Upper lobe of right lung (tissue), 1 donor: ENCODE results near the gene LRP8. TPM values are rescaled to one million over a fixed set of nuclear protein-coding genes. Genes with fewer than 3 reads are reported as not detected.

ENCODE experiments used
- ATAC-seq: fragments of 200-7000 bp; cut with Tn5 transposase; one replicate; pipeline ENCODE4 v1.9.1; 2020; ENCODE audit warnings: mild to moderate bottlenecking, moderate library complexity
- DNase-seq: peaks from one replicate; pipeline ENCODE4 v3.0.0-alpha.2; 2020
- H3K27ac ChIP-seq: fragments of 200-600 bp; one replicate; pipeline ENCODE4 v1.8.0; 2022
- H3K27me3 ChIP-seq: fragments of 200-600 bp; one replicate; pipeline ENCODE4 v1.8.0; 2022; ENCODE audit warnings: mild to moderate bottlenecking
- H3K36me3 ChIP-seq: fragments of 200-600 bp; one replicate; pipeline ENCODE4 v1.8.0; 2022
- H3K4me1 ChIP-seq: fragments of 200-600 bp; one replicate; pipeline ENCODE4 v1.8.0; 2022
- H3K4me3 ChIP-seq: fragments of 200-600 bp; one replicate; pipeline ENCODE4 v1.8.0; 2022; ENCODE audit warnings: mild to moderate bottlenecking
- H3K9me3 ChIP-seq: fragments of 200-600 bp; one replicate; pipeline ENCODE4 v1.8.0; 2022
- CTCF ChIP-seq: fragments of 200-600 bp; IDR thresholded peaks from one replicate; pipeline ENCODE4 v1.8.0; 2022; ENCODE audit warnings: antibody characterized with exemption
- intact Hi-C: fragments of 100-400 bp; cut with DNase I; formaldehyde crosslinking; loops from one replicate; pipeline ENCODE4 v1.11.0; 2022
- total RNA-seq: library from RNA; stranded (reverse); fragmentation: NEBNext Ultra II Directional; extraction: Animal tissue kit (Norgen Biotek cat#: 25700); gene quantifications from one replicate; pipeline ENCODE4 v1.2.1, GENCODE V29; 2021
- donor health status: DM: no; HTN: yes; CAD: no; lungs with severe emphysema.

LRP8 gene
- total RNA-seq, 1 donor from 2014 or later, result 11.6 TPM

- TF ChIP-seq CTCF, result no peak
- DNase-seq (peak; percentile 72), ATAC-seq (peak; percentile 4)
- no peak overlapping the region for H3K4me3 ChIP-seq
- peak overlapping the region; percentile 3 for H3K27ac ChIP-seq
- H3K27me3 ChIP-seq, result no peaks in the 10 kb centered on the region
- intact Hi-C loops, result no loop called here
- peaks cover 13% of the 10 kb centered on the region for H3K4me1 ChIP-seq
- H3K9me3 ChIP-seq, result no peaks in the 10 kb centered on the region
- no peaks in the 10 kb centered on the region for H3K36me3 ChIP-seq
Observed at GRCh38 chr1:53296117-53296749, 31.6 kb downstream of the LRP8 start.

- no peaks in the 10 kb centered on the region for H3K36me3 ChIP-seq
- H3K27ac ChIP-seq, result peak overlapping the region; percentile 3
- H3K4me3 ChIP-seq, result no peak overlapping the region
- intact Hi-C loops, result no loop called here
- DNase-seq, result no peak
- H3K4me1 ChIP-seq, result peaks cover 13% of the 10 kb centered on the region
- H3K9me3 ChIP-seq, result no peaks in the 10 kb centered on the region
- TF ChIP-seq CTCF, result no peak
- no peaks in the 10 kb centered on the region for H3K27me3 ChIP-seq
- peak; percentile 75 for ATAC-seq
Observed at GRCh38 chr1:53295726-53296116, 32.1 kb downstream of the LRP8 start.

GRCh38 chr1:53295295-53295694 lies 32.6 kb downstream of the LRP8 start:
- H3K4me1 ChIP-seq, result peaks cover 13% of the 10 kb centered on the region
- intact Hi-C loops, result no loop called here
- no peaks in the 10 kb centered on the region for H3K9me3 ChIP-seq
- H3K36me3 ChIP-seq, result no peaks in the 10 kb centered on the region
- H3K27me3 ChIP-seq, result no peaks in the 10 kb centered on the region
- no peak for DNase-seq
- TF ChIP-seq CTCF, result no peak
- H3K27ac ChIP-seq, result no peak overlapping the region
- ATAC-seq, result no peak
- H3K4me3 ChIP-seq, result no peak overlapping the region

- Histone ChIP-seq H3K4me3 (no peak overlapping the region), H3K27ac (no peak overlapping the region), H3K27me3 (no peaks in the 10 kb centered on the region), H3K4me1 (peaks cover 13% of the 10 kb centered on the region), H3K9me3 (no peaks in the 10 kb centered on the region), H3K36me3 (no peaks in the 10 kb centered on the region)
- TF ChIP-seq CTCF, result no peak
- DNase-seq (no peak), ATAC-seq (no peak)
- intact Hi-C loops, result no loop called here
Observed at GRCh38 chr1:53294567-53294966, 33.3 kb downstream of the LRP8 start.

GRCh38 chr1:53294061-53294460 lies 33.8 kb downstream of the LRP8 start:
- Histone ChIP-seq H3K4me1 (peaks cover 13% of the 10 kb centered on the region), H3K9me3 (no peaks in the 10 kb centered on the region)
- ATAC-seq, result no peak

More at GRCh38 chr1:53294061-53294460, 33.8 kb downstream of the LRP8 start:
- H3K27ac ChIP-seq, result no peak overlapping the region
- no peak for TF ChIP-seq CTCF
- no peak for DNase-seq
- H3K4me3 ChIP-seq, result no peak overlapping the region
- H3K36me3 ChIP-seq, result no peaks in the 10 kb centered on the region
- no peaks in the 10 kb centered on the region for H3K27me3 ChIP-seq
- intact Hi-C loops, result no loop called here
